Common myeloid progenitor, CD34-positive (primary cell): ENCODE data around the gene P2RY11.
A peak's percentile ranks its signal among the peaks of the same experiment; 100 is the strongest.

Experiments
- CTCF ChIA-PET: fragments of 350-600 bp; sonication (Branson Sonifier 250); formaldehyde crosslinking; loops from one replicate; lab custom pipeline; 2021; ENCODE audit warnings: antibody characterized with exemption; lab: Charles Lee
- POLR2A ChIA-PET: fragments of 350-600 bp; sonication (Branson Sonifier 250); formaldehyde crosslinking; loops from one replicate; lab custom pipeline; 2021; ENCODE audit warnings: antibody characterized with exemption; lab: Charles Lee
- DNase-seq, 3 donors: peaks; one replicate each; pipeline versions ENCODE4 v3.0.0 to v3.0.0-alpha.2; 2013
- H3K27ac ChIP-seq, 2 experiments: 1 replicate in 1 of 2; 2 replicates in 1 of 2; pipeline ENCODE4 v1.7.0; 2013; ENCODE audit warnings: inconsistent platforms in 2 of 2, low read length in 2 of 2, mild to moderate bottlenecking in 2 of 2, low read depth in 1 of 2, moderate library complexity in 1 of 2; ENCODE audit not compliant: severe bottlenecking in 2 of 2, insufficient read depth in 1 of 2, poor library complexity in 1 of 2
- H3K27me3 ChIP-seq, 5 experiments: replicated peaks in 2 of 5; 1 replicate in 3 of 5; 2 replicates in 2 of 5; pipeline versions ENCODE4 v1.6.1 to v1.7.0; 2013; ENCODE audit warnings: low read length in 4 of 5, mild to moderate bottlenecking in 2 of 5, moderate library complexity in 2 of 5, inconsistent platforms in 1 of 5; ENCODE audit not compliant: insufficient read depth in 5 of 5, control insufficient read depth in 4 of 5
- H3K36me3 ChIP-seq, 4 experiments: 1 replicate in 2 of 4; 2 replicates in 2 of 4; pipeline versions ENCODE4 v1.6.1 to v1.7.0; 2013; ENCODE audit warnings: low read length in 3 of 4, control low read depth in 1 of 4, mild to moderate bottlenecking in 1 of 4; ENCODE audit not compliant: control insufficient read depth in 4 of 4, insufficient read depth in 4 of 4
- H3K4me1 ChIP-seq, 4 experiments: 1 replicate in 3 of 4; 2 replicates in 1 of 4; pipeline versions ENCODE4 v1.6.1 to v1.7.1; 2013; ENCODE audit warnings: low read length in 3 of 4, mild to moderate bottlenecking in 3 of 4, control low read depth in 1 of 4, inconsistent platforms in 1 of 4, moderate library complexity in 1 of 4; ENCODE audit not compliant: control insufficient read depth in 4 of 4, insufficient read depth in 4 of 4; ENCODE audit errors: control extremely low read depth in 1 of 4
- H3K4me3 ChIP-seq, 7 experiments: 1 replicate in 4 of 7; 2 replicates in 3 of 7; pipeline versions ENCODE4 v1.5.1 to v1.7.0; 2013; ENCODE audit warnings: mild to moderate bottlenecking in 7 of 7, low read length in 6 of 7, moderate library complexity in 6 of 7, inconsistent platforms in 2 of 7, low read depth in 2 of 7, control low read depth in 1 of 7; ENCODE audit not compliant: insufficient read depth in 4 of 7, control insufficient read depth in 1 of 7; ENCODE audit errors: extremely low read depth in 1 of 7
- H3K9me3 ChIP-seq, 5 experiments: 1 replicate in 4 of 5; 2 replicates in 1 of 5; pipeline versions ENCODE4 v1.6.1 to v1.7.1; 2013; ENCODE audit warnings: low read length in 4 of 5, mild to moderate bottlenecking in 2 of 5, inconsistent platforms in 1 of 5, low read depth in 1 of 5, moderate library complexity in 1 of 5; ENCODE audit not compliant: control insufficient read depth in 4 of 5, insufficient read depth in 2 of 5; ENCODE audit errors: control extremely low read depth in 1 of 5
- WGBS: methylation state at CpG from one replicate; pipeline ENCODE4 v1.1.5; 2013; ENCODE audit not compliant: insufficient coverage; 5-methylcytosine and 5-hydroxymethylcytosine counted together

The P2RY11 gene

GRCh38 chr19:10116866-10117616 is 5.5 kb downstream of the P2RY11 start:
- peaks cover 8 to 55% (median 33%) of the 10 kb centered on the region in 4 experiments for H3K36me3 ChIP-seq
- no peaks in the 10 kb centered on the region for H3K9me3 ChIP-seq
- CTCF ChIA-PET, result interaction anchor here (1.0 to 16.0 kb wide), 5 partner anchors 10 to 187 kb away, joined by 3 to 118 read pairs (median 3); partner anchors contain the start of genes ANGPTL6 and PPAN

GRCh38 chr19:10118960-10119359 is 7.5 kb downstream of the P2RY11 start:
- peak overlapping the region; percentile 69 to 89 for H3K27ac ChIP-seq
- CTCF ChIA-PET, result interaction anchor here (2.6 to 16.0 kb wide), 2 partner anchors 12 to 21 kb away, joined by 13 to 118 read pairs; partner anchors contain the start of gene PPAN
- 35% methylated on average over 7 of the region's 12 CpGs for WGBS
- H3K27me3 ChIP-seq, result no peaks in the 10 kb centered on the region
- H3K36me3 ChIP-seq, result peaks cover 8 to 45% (median 30%) of the 10 kb centered on the region in 4 experiments
- no peaks in the 10 kb centered on the region for H3K9me3 ChIP-seq
- no peak for DNase-seq
- POLR2A ChIA-PET, result no interaction called here
- H3K4me1 ChIP-seq, result peaks cover 0 to 17% (median 9%) of the 10 kb centered on the region in 4 experiments
- H3K4me3 ChIP-seq, result peak overlapping the region; percentile 76 to 99 (median 86)

More at GRCh38 chr19:10116866-10117616, 5.5 kb downstream of the P2RY11 start:
- Histone ChIP-seq H3K27me3 (no peaks in the 10 kb centered on the region), H3K4me3 (no peak overlapping the region), H3K4me1 (peaks cover 0 to 26% (median 14%) of the 10 kb centered on the region in 4 experiments), H3K27ac (no peak overlapping the region)
- no peak for DNase-seq
- WGBS, result 96% methylated on average over 15 of the region's 21 CpGs
- POLR2A ChIA-PET, result interaction anchor here (1.2 to 1.9 kb wide), 2 partner anchors 11 to 13 kb away, joined by 3 to 6 read pairs; partner anchors contain the start of gene PPAN

GRCh38 chr19:10120538-10121189 is 9.2 kb downstream of the P2RY11 start:
- DNase-seq, result no peak
- Histone ChIP-seq H3K36me3 (peaks cover 8 to 33% (median 22%) of the 10 kb centered on the region in 4 experiments), H3K4me1 (peaks cover 0 to 18% (median 10%) of the 10 kb centered on the region in 4 experiments), H3K9me3 (no peaks in the 10 kb centered on the region), H3K27me3 (no peaks in the 10 kb centered on the region), H3K4me3 (no peak overlapping the region), H3K27ac (no peak overlapping the region)
- 97% methylated on average over 5 of the region's 9 CpGs for WGBS
- POLR2A ChIA-PET, result no interaction called here
- CTCF ChIA-PET, result interaction anchor here (1.5 to 16.0 kb wide), 3 partner anchors 13 to 23 kb away, joined by 3 to 118 read pairs (median 6); partner anchors contain the start of gene ANGPTL6

GRCh38 chr19:10122045-10122444 is 10.6 kb downstream of the P2RY11 start:
- H3K27ac ChIP-seq, result no peak overlapping the region
- DNase-seq, result no peak
- no peak overlapping the region for H3K4me3 ChIP-seq
- no peaks in the 10 kb centered on the region for H3K27me3 ChIP-seq
- peaks cover 5 to 19% (median 10%) of the 10 kb centered on the region in 4 experiments for H3K36me3 ChIP-seq
- H3K9me3 ChIP-seq, result no peaks in the 10 kb centered on the region
- H3K4me1 ChIP-seq, result peaks cover 0 to 27% (median 22%) of the 10 kb centered on the region in 4 experiments
- ChIA-PET CTCF (interaction anchor here (0.6 to 16.0 kb wide), 5 partner anchors 9 to 60 kb away, joined by 3 to 118 read pairs (median 3); no protein-coding TSS in a partner anchor), POLR2A (no interaction called here)
- no CpG with 5 or more reads among the region's 6 CpGs for WGBS

- Histone ChIP-seq H3K4me1 (peaks cover 0 to 22% (median 16%) of the 10 kb centered on the region in 4 experiments), H3K27me3 (no peaks in the 10 kb centered on the region), H3K27ac (no peak overlapping the region), H3K4me3 (no peak overlapping the region), H3K36me3 (peaks cover 0 to 14% (median 3%) of the 10 kb centered on the region in 4 experiments), H3K9me3 (no peaks in the 10 kb centered on the region)
- WGBS, result 98% methylated on average over 6 of the region's 7 CpGs
- no peak for DNase-seq
- ChIA-PET CTCF (interaction anchor here (2.6 kb wide), 1 partner anchor 11 kb away, joined by 13 read pairs; no protein-coding TSS in a partner anchor), POLR2A (no interaction called here)
Measured at GRCh38 chr19:10124429-10124828, 12.9 kb downstream of the P2RY11 start.

- Histone ChIP-seq H3K4me1 (peaks cover 0 to 22% (median 15%) of the 10 kb centered on the region in 4 experiments), H3K27me3 (no peaks in the 10 kb centered on the region), H3K4me3 (peak overlapping the region in 1 of 7 experiments; percentile 42), H3K27ac (peak overlapping the region in 1 of 2 experiments; percentile 54), H3K9me3 (no peaks in the 10 kb centered on the region), H3K36me3 (peaks cover 0 to 28% (median 14%) of the 10 kb centered on the region in 4 experiments)
- ChIA-PET CTCF (interaction anchor here (0.6 to 1.3 kb wide), 3 partner anchors 12 to 241 kb away, joined by 3 to 5 read pairs (median 3); no protein-coding TSS in a partner anchor), POLR2A (interaction anchor here (1.2 kb wide), 1 partner anchor 11 kb away, joined by 4 read pairs; no protein-coding TSS in a partner anchor)
- WGBS, result no CpG with 5 or more reads among the region's 4 CpGs
- peak; percentile 52 to 95 (median 89) for DNase-seq
Measured at GRCh38 chr19:10126213-10126639, 14.7 kb downstream of the P2RY11 start.
